ENCODE results near the gene ZCCHC24.

Gene ZCCHC24

GRCh38 chr10:79443338-79444198 lies 1.9 kb downstream of the ZCCHC24 start:
- TF ChIP-seq CTCF (IDR thresholded peaks at IDR 0.05; ENCODE audit: low read depth, low read length, missing control alignments): no peak
- no peak overlapping the region for H3K4me3 ChIP-seq (ENCODE audit: low read depth, low read length)

GRCh38 chr10:79442171-79443040 lies 3.0 kb downstream of the ZCCHC24 start:
- H3K4me3 ChIP-seq (ENCODE audit: low read depth, low read length): no peak overlapping the region
- no peak for DNase-seq (ENCODE audit: low read depth)
- TF ChIP-seq CTCF (IDR thresholded peaks at IDR 0.05; ENCODE audit: low read depth, low read length, missing control alignments): no peak

More at GRCh38 chr10:79443338-79444198, 1.9 kb downstream of the ZCCHC24 start:
- no peak for DNase-seq (ENCODE audit: low read depth)

- DNase-seq (ENCODE audit: low read depth): no peak
- no peak for TF ChIP-seq CTCF (IDR thresholded peaks at IDR 0.05; ENCODE audit: low read depth, low read length, missing control alignments)
- no peak overlapping the region for H3K4me3 ChIP-seq (ENCODE audit: low read depth, low read length)
Measured at GRCh38 chr10:79441433-79441832, 4.0 kb downstream of the ZCCHC24 start.

GRCh38 chr10:79440281-79440680 lies 5.1 kb downstream of the ZCCHC24 start:
- no peak for TF ChIP-seq CTCF (IDR thresholded peaks at IDR 0.05; ENCODE audit: low read depth, low read length, missing control alignments)
- DNase-seq (ENCODE audit: low read depth): no peak
- H3K4me3 ChIP-seq (ENCODE audit: low read depth, low read length): no peak overlapping the region

GRCh38 chr10:79438699-79439085 lies 6.7 kb downstream of the ZCCHC24 start:
- no peak for TF ChIP-seq CTCF (IDR thresholded peaks at IDR 0.05; ENCODE audit: low read depth, low read length, missing control alignments)
- H3K4me3 ChIP-seq (ENCODE audit: low read depth, low read length): no peak overlapping the region
- DNase-seq (ENCODE audit: low read depth): no peak

- TF ChIP-seq CTCF (IDR thresholded peaks at IDR 0.05; ENCODE audit: low read depth, low read length, missing control alignments): no peak
- no peak for DNase-seq (ENCODE audit: low read depth)
- no peak overlapping the region for H3K4me3 ChIP-seq (ENCODE audit: low read depth, low read length)
Measured at GRCh38 chr10:79438021-79438698, 7.3 kb downstream of the ZCCHC24 start.
